ENCODE measurements around the gene GAB2.

DNA sequence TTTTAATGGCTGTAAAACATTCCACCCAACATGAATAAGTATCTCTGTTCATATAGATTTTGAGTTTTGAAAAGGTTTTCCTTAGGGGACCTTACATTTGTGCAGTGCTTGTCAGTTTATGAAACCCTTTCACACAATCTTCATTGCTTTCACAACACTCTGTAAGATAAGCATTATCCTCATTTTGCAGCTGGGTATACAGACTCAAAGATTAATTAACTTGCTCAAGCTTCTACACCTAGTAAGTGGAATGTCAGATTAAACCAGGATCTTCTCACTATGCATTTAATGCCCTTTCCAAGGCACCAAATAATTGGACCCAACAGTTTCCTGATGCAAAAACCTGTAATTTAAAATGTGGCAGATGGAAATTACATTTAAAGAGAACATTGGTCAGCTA, 11.6 kb upstream of the GAB2 start:
- TF ChIP-seq, protein P1, sequence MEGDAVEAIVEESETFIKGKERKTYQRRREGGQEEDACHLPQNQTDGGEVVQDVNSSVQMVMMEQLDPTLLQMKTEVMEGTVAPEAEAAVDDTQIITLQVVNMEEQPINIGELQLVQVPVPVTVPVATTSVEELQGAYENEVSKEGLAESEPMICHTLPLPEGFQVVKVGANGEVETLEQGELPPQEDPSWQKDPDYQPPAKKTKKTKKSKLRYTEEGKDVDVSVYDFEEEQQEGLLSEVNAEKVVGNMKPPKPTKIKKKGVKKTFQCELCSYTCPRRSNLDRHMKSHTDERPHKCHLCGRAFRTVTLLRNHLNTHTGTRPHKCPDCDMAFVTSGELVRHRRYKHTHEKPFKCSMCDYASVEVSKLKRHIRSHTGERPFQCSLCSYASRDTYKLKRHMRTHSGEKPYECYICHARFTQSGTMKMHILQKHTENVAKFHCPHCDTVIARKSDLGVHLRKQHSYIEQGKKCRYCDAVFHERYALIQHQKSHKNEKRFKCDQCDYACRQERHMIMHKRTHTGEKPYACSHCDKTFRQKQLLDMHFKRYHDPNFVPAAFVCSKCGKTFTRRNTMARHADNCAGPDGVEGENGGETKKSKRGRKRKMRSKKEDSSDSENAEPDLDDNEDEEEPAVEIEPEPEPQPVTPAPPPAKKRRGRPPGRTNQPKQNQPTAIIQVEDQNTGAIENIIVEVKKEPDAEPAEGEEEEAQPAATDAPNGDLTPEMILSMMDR (IDR thresholded peaks at IDR 0.05; ENCODE audit: borderline replicate concordance, extremely low read depth, low read length, poor library complexity, severe bottlenecking), result no peak
- TF ChIP-seq EZH2 (IDR thresholded peaks at IDR 0.05; ENCODE audit: borderline replicate concordance, low read depth, low read length, severe bottlenecking), result no peak

Measured in DND-41 (cell line).